AG09309 (cell line): ENCODE measurements around the gene SLC35B1.
"Not testable (repeated sequence)": the region's sequence is repeated elsewhere in the genome, so short reads cannot be mapped to it uniquely, and the experiment has no call there.

ENCODE experiments used
- DNase-seq: peaks from one replicate; pipeline ENCODE4 v3.0.0-alpha.2; 2010; ENCODE audit warnings: low read depth
- H3K4me3 ChIP-seq: 2 replicates; pipeline ENCODE4 v1.5.1; 2011; ENCODE audit warnings: mild to moderate bottlenecking, low read depth, low read length, moderate library complexity; ENCODE audit not compliant: control insufficient read depth
- TF ChIP-seq, protein P1 (sequence below): IDR thresholded peaks from 2 replicates; pipeline ENCODE4 v1.5.1; 2011; ENCODE audit warnings: mild to moderate bottlenecking, low read depth, low read length, inconsistent platforms; ENCODE audit not compliant: insufficient read depth, control insufficient read depth; ENCODE audit errors: missing control alignments

Gene SLC35B1

GRCh38 chr17:49681106-49681979 lies 26.4 kb downstream of the SLC35B1 start:
- DNase-seq, result no peak
- H3K4me3 ChIP-seq, result no peak overlapping the region
- TF ChIP-seq, protein P1, sequence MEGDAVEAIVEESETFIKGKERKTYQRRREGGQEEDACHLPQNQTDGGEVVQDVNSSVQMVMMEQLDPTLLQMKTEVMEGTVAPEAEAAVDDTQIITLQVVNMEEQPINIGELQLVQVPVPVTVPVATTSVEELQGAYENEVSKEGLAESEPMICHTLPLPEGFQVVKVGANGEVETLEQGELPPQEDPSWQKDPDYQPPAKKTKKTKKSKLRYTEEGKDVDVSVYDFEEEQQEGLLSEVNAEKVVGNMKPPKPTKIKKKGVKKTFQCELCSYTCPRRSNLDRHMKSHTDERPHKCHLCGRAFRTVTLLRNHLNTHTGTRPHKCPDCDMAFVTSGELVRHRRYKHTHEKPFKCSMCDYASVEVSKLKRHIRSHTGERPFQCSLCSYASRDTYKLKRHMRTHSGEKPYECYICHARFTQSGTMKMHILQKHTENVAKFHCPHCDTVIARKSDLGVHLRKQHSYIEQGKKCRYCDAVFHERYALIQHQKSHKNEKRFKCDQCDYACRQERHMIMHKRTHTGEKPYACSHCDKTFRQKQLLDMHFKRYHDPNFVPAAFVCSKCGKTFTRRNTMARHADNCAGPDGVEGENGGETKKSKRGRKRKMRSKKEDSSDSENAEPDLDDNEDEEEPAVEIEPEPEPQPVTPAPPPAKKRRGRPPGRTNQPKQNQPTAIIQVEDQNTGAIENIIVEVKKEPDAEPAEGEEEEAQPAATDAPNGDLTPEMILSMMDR, result no peak

GRCh38 chr17:49680314-49680713 lies 27.4 kb downstream of the SLC35B1 start:
- no peak overlapping the region for H3K4me3 ChIP-seq
- no peak for DNase-seq
- TF ChIP-seq, protein P1, result no peak

GRCh38 chr17:49677933-49678847 lies 29.6 kb downstream of the SLC35B1 start, which contains the start of gene SPOP:
Gene SPOP, minus strand, starts transcription at chr17:49678097. Its CDS starts 55,287 bp downstream, at chr17:49622810.
- TF ChIP-seq, protein P1, result no peak
- peak within 1 kb of the TSS; percentile 74 for H3K4me3 ChIP-seq
- peak; percentile 99 for DNase-seq

DNA sequence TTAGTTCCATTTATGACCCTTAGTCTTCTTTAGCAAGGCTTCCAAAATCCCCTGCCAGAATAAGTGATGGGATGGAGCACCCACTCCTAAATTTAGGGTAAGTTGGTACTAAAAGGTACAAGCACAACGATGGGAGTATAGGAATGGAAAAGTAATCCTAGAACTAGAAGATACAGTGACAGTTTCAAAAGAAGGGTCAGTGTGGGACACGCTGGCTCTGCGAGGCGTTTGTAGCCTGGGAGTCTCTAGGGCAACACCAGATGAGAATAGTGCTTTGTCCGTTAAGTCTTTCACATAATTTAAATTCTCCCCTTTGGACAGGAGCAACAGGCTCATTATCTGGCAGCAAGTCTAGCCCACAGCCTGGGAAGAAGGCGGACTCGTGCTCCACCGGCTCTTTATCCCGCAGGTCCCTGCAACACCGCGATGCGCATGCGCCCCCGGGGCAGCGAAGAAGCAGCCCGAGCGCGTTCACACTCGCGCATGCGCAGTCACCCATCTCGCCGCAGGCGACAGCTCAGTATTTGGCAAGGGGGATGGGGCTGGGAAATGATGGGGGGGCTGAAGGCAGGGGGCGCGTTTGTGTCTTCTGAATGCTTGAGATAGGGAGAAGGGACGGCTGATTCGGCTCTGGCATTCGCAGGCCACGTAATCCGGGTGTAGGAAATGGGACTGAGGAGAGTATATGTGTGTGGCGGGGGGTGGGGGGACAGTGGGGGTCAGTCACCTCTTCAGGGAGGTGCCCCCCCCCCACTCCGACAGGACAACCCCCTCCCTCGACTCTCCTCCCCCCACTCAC lies 30.4 kb downstream of the SLC35B1 start:
- TF ChIP-seq, protein P1, result no peak
- H3K4me3 ChIP-seq, result peak overlapping the region; percentile 74
- peak; percentile 69 for DNase-seq

- TF ChIP-seq, protein P1, result no peak
- peak overlapping the region; percentile 74 for H3K4me3 ChIP-seq
- DNase-seq, result no peak
These were observed 31.4 kb downstream of the SLC35B1 start for GRCh38 chr17:49676276-49676868.

DNA sequence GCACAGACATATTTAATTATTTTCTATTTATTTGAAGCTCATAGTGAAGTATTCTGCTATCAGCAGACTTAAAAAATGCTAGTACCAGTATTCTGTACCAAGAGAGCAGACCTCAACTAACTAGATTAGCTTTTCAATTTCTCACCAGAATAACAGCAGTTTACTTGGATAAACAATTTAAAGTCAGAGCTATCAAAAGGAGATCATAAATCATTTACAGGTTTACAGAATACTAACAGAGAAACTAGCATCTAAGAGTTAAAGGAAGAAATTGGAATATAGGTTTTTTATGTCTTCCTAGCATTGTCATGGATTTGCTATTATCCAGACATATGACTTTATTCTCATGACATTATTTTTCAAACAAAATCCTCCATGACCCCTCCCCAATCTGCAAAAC lies 33.3 kb downstream of the SLC35B1 start:
- no peak for DNase-seq
- TF ChIP-seq, protein P1, result no peak
- H3K4me3 ChIP-seq, result no peak overlapping the region

GRCh38 chr17:49673679-49674078 lies 34.1 kb downstream of the SLC35B1 start:
- DNase-seq, H3K4me3 ChIP-seq: not testable (repeated sequence)
